Measurements from ENCODE around the gene ITFG1. TPM values are rescaled to one million over a fixed set of nuclear protein-coding genes. Genes with fewer than 3 reads are reported as not detected.
"Not testable (repeated sequence)": the region's sequence is repeated elsewhere in the genome, so short reads cannot be mapped to it uniquely, and the experiment has no call there.

ITFG1 gene
- total RNA-seq, 1 experiment from 2014 or later = 65.5 TPM

- no peak overlapping the region for H3K27ac Mint-ChIP-seq (ENCODE audit: unreplicated experiment)
- no peaks in the 10 kb centered on the region for H3K36me3 Mint-ChIP-seq (ENCODE audit: insufficient read depth, unreplicated experiment)
- no peaks in the 10 kb centered on the region for H3K4me1 Mint-ChIP-seq (ENCODE audit: low read depth, unreplicated experiment)
- intact Hi-C loops (cut with micrococcal nuclease; ENCODE audit: unreplicated experiment) = no loop called here
- no peak for TF ChIP-seq CTCF (IDR thresholded peaks at IDR 0.05; ENCODE audit: unreplicated experiment)
- CTCF ChIA-PET = no interaction called here
- no peak for DNase-seq
- no peaks in the 10 kb centered on the region for H3K27me3 Mint-ChIP-seq (ENCODE audit: unreplicated experiment)
- no peaks in the 10 kb centered on the region for H3K9me3 Mint-ChIP-seq (ENCODE audit: low read depth, unreplicated experiment)
- no TSS peak for BruUV-seq (replicated peaks)
- no peak overlapping the region for H3K4me3 Mint-ChIP-seq (ENCODE audit: low read depth, unreplicated experiment)
These were observed 249.6 kb downstream of the ITFG1 start for GRCh38 chr16:47211218-47211617.

- Mint-ChIP-seq H3K36me3 (ENCODE audit: insufficient read depth, unreplicated experiment) (no peaks in the 10 kb centered on the region), H3K4me1 (ENCODE audit: low read depth, unreplicated experiment) (no peaks in the 10 kb centered on the region), H3K4me3 (ENCODE audit: low read depth, unreplicated experiment) (no peak overlapping the region), H3K27me3 (ENCODE audit: unreplicated experiment) (no peaks in the 10 kb centered on the region), H3K9me3 (ENCODE audit: low read depth, unreplicated experiment) (no peaks in the 10 kb centered on the region), H3K27ac (ENCODE audit: unreplicated experiment) (no peak overlapping the region)
- intact Hi-C loops (cut with micrococcal nuclease; ENCODE audit: unreplicated experiment) = no loop called here
- BruUV-seq (replicated peaks) = no TSS peak
- CTCF ChIA-PET = interaction anchor here (1.2 kb wide), 1 partner anchor 61 kb away, joined by 3 read pairs; the partner anchor contains the start of gene NETO2
- DNase-seq = no peak
- no peak for TF ChIP-seq CTCF (IDR thresholded peaks at IDR 0.05; ENCODE audit: unreplicated experiment)
These were observed 255.9 kb downstream of the ITFG1 start for GRCh38 chr16:47204736-47205504.

- CTCF ChIA-PET; H3K4me1 Mint-ChIP-seq (ENCODE audit: low read depth, unreplicated experiment); DNase-seq; H3K4me3 Mint-ChIP-seq (ENCODE audit: low read depth, unreplicated experiment); H3K27ac Mint-ChIP-seq (ENCODE audit: unreplicated experiment); BruUV-seq (replicated peaks); intact Hi-C loops (cut with micrococcal nuclease; ENCODE audit: unreplicated experiment); H3K27me3 Mint-ChIP-seq (ENCODE audit: unreplicated experiment); H3K36me3 Mint-ChIP-seq (ENCODE audit: insufficient read depth, unreplicated experiment); H3K9me3 Mint-ChIP-seq (ENCODE audit: low read depth, unreplicated experiment): not testable (repeated sequence)
These were observed 257.4 kb downstream of the ITFG1 start for GRCh38 chr16:47203433-47203832.

GRCh38 chr16:47198180-47198575 lies 262.7 kb downstream of the ITFG1 start:
- CTCF ChIA-PET = no interaction called here
- Mint-ChIP-seq H3K4me3 (ENCODE audit: low read depth, unreplicated experiment) (no peak overlapping the region), H3K4me1 (ENCODE audit: low read depth, unreplicated experiment) (no peaks in the 10 kb centered on the region), H3K27me3 (ENCODE audit: unreplicated experiment) (no peaks in the 10 kb centered on the region), H3K9me3 (ENCODE audit: low read depth, unreplicated experiment) (no peaks in the 10 kb centered on the region), H3K36me3 (ENCODE audit: insufficient read depth, unreplicated experiment) (no peaks in the 10 kb centered on the region), H3K27ac (ENCODE audit: unreplicated experiment) (no peak overlapping the region)
- DNase-seq = no peak
- TF ChIP-seq CTCF (IDR thresholded peaks at IDR 0.05; ENCODE audit: unreplicated experiment) = no peak
- no TSS peak for BruUV-seq (replicated peaks)
- intact Hi-C loops (cut with micrococcal nuclease; ENCODE audit: unreplicated experiment) = no loop called here

GRCh38 chr16:47197536-47198179 lies 263.2 kb downstream of the ITFG1 start:
- Mint-ChIP-seq H3K36me3 (ENCODE audit: insufficient read depth, unreplicated experiment) (no peaks in the 10 kb centered on the region), H3K4me3 (ENCODE audit: low read depth, unreplicated experiment) (no peak overlapping the region), H3K4me1 (ENCODE audit: low read depth, unreplicated experiment) (no peaks in the 10 kb centered on the region), H3K27me3 (ENCODE audit: unreplicated experiment) (no peaks in the 10 kb centered on the region), H3K27ac (ENCODE audit: unreplicated experiment) (no peak overlapping the region), H3K9me3 (ENCODE audit: low read depth, unreplicated experiment) (no peaks in the 10 kb centered on the region)
- intact Hi-C loops (cut with micrococcal nuclease; ENCODE audit: unreplicated experiment) = no loop called here
- TF ChIP-seq CTCF (IDR thresholded peaks at IDR 0.05; ENCODE audit: unreplicated experiment) = no peak
- no peak for DNase-seq
- CTCF ChIA-PET = interaction anchor here (0.6 kb wide), 1 partner anchor 156 kb away, joined by 5 read pairs; no protein-coding TSS in a partner anchor
- BruUV-seq (replicated peaks) = no TSS peak
